Ishikawa (cell line): Measurements from ENCODE around the gene RPTOR.

Experiments
- CEBPB ChIP-seq: IDR thresholded peaks from 2 replicates; pipeline ENCODE4 v1.6.1; 2012
- CREB1 ChIP-seq: IDR thresholded peaks from 2 replicates; pipeline ENCODE4 v1.6.1; 2012; ENCODE audit warnings: low read depth
- EP300 ChIP-seq: IDR thresholded peaks from 2 replicates; pipeline ENCODE4 v1.6.1; 2012; ENCODE audit warnings: borderline replicate concordance
- FOXM1 ChIP-seq: IDR thresholded peaks from 2 replicates; pipeline ENCODE4 v1.6.1; 2012; ENCODE audit warnings: low read depth, borderline replicate concordance
- MAX ChIP-seq: IDR thresholded peaks from 2 replicates; pipeline ENCODE4 v1.6.1; 2012
- NFIC ChIP-seq: IDR thresholded peaks from 2 replicates; pipeline ENCODE4 v1.6.1; 2012
- RAD21 ChIP-seq: IDR thresholded peaks from 2 replicates; pipeline ENCODE4 v1.6.1; 2012; ENCODE audit warnings: low read depth
- TAF1 ChIP-seq: IDR thresholded peaks from 2 replicates; pipeline ENCODE4 v1.6.1; 2012; ENCODE audit warnings: low read depth, mild to moderate bottlenecking
- TCF12 ChIP-seq: IDR thresholded peaks from 2 replicates; pipeline ENCODE4 v1.6.1; 2012; ENCODE audit warnings: low read depth
- TEAD4 ChIP-seq: IDR thresholded peaks from 2 replicates; pipeline ENCODE4 v1.6.1; 2012
- USF1 ChIP-seq: IDR thresholded peaks from 2 replicates; pipeline ENCODE4 v1.6.1; 2012
- YY1 ChIP-seq: IDR thresholded peaks from 2 replicates; pipeline ENCODE4 v1.6.1; 2012; ENCODE audit warnings: low read depth
- ZBTB7A ChIP-seq: IDR thresholded peaks from 2 replicates; pipeline ENCODE4 v1.6.1; 2012; ENCODE audit warnings: low read depth
- TF ChIP-seq, protein P1 (sequence below): IDR thresholded peaks from 2 replicates; pipeline ENCODE4 v1.6.1; 2012; ENCODE audit warnings: low read depth, mild to moderate bottlenecking

RPTOR gene

DNA sequence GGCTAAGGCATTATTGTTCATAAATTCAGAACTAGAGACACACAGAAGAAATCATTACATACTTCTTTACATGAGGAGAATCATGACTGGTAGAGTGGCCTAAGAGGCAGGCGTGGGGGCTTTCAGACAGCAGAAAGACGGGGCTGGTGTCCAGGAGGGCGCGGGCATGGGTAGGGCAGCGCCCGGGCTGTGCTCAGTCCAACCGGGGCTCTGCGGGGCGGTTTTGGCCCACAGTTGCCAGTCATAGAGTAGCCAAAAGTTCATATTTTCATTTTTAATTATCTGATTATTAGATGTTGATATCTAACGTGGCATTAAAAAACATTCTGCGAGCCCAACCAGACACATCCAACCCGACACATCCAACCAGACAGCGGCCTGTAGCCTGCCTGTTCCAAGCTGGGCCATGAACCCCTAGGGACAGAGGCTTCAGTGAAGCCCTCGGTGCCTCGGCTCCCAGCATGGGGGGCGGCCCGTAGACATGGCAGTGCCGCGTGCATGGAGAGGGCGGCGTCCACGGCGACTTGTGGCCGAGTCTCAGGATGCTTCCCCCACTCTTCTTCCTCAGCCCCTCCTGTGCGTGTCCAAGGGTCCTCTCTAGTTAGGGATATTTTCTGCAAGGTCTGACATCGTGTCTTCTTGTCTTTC is 284.7 kb downstream of the RPTOR start:
- TF ChIP-seq FOXM1: no peak

GRCh38 chr17:80830020-80830780 is 285.6 kb downstream of the RPTOR start:
- no peak for TF ChIP-seq FOXM1
- no peak for TF ChIP-seq CEBPB
- no peak for TF ChIP-seq EP300
- TF ChIP-seq, protein P1, sequence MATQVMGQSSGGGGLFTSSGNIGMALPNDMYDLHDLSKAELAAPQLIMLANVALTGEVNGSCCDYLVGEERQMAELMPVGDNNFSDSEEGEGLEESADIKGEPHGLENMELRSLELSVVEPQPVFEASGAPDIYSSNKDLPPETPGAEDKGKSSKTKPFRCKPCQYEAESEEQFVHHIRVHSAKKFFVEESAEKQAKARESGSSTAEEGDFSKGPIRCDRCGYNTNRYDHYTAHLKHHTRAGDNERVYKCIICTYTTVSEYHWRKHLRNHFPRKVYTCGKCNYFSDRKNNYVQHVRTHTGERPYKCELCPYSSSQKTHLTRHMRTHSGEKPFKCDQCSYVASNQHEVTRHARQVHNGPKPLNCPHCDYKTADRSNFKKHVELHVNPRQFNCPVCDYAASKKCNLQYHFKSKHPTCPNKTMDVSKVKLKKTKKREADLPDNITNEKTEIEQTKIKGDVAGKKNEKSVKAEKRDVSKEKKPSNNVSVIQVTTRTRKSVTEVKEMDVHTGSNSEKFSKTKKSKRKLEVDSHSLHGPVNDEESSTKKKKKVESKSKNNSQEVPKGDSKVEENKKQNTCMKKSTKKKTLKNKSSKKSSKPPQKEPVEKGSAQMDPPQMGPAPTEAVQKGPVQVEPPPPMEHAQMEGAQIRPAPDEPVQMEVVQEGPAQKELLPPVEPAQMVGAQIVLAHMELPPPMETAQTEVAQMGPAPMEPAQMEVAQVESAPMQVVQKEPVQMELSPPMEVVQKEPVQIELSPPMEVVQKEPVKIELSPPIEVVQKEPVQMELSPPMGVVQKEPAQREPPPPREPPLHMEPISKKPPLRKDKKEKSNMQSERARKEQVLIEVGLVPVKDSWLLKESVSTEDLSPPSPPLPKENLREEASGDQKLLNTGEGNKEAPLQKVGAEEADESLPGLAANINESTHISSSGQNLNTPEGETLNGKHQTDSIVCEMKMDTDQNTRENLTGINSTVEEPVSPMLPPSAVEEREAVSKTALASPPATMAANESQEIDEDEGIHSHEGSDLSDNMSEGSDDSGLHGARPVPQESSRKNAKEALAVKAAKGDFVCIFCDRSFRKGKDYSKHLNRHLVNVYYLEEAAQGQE: no peak

- TF ChIP-seq NFIC: no peak
- TF ChIP-seq YY1: no peak
Measured at GRCh38 chr17:80831491-80831890, 286.9 kb downstream of the RPTOR start.

GRCh38 chr17:80832266-80832676 is 287.6 kb downstream of the RPTOR start:
- TF ChIP-seq MAX (no peak), FOXM1 (no peak), EP300 (no peak), CREB1 (no peak), TEAD4 (no peak), YY1 (no peak), TAF1 (no peak), USF1 (no peak)

DNA sequence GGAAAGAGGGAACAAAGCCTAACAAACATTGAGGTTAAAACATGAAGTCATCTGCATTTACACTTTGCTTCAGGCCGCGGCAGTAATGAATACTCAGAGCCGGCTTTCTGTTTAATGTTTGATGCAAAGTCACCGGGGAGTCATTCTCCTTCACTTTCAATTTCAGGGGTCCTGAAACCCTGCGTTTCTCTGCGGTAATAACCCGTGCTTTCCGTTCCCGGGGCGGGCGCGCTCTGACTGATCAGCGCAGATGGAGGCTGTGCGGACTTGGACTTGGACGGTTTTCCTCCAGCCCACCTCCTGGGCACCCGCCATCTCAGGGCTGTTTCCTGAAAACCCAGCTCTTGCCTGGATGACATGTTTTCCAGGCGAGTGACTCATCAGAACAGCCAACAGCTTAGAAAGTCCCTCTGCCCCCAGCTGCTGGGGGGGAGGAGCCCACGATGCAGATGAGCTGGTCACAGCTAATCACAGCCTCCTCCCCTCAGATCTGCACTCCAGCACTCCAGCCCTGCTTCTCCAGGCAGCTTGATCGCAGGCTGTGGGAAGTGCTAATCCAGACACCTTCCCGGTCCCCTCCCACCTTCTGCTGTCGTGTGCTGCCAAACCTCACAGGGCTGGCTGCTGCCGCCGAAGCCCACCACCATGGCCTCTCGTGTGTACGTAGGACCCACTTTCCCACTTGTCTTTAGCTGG is 288.4 kb downstream of the RPTOR start:
- TF ChIP-seq EP300 (peak; percentile 42; the same call in 1 of the 2 replicates), TAF1 (no peak), TCF12 (0 out of 2 replicates have a peak, but pooled peaks have one; percentile 25), USF1 (no peak), TEAD4 (peak; percentile 6; the same call in 1 of the 2 replicates), ZBTB7A (no peak), MAX (peak; percentile 76; the same call in 1 of the 2 replicates), YY1 (peak; percentile 84), RAD21 (peak; percentile 8; the same call in 1 of the 2 replicates), CEBPB (no peak)
- TF ChIP-seq, protein P1: no peak
